GM19397 (cell line): Measurements from ENCODE around the gene CDHR2.
"Not testable (repeated sequence)": the region's sequence is repeated elsewhere in the genome, so short reads cannot be mapped to it uniquely, and the experiment has no call there.

ENCODE experiments used
- ATAC-seq: cut with Tn5 transposase; IDR thresholded peaks from one replicate; pipeline ENCODE4 v1.9.1; 2021; ENCODE audit warnings: mild to moderate bottlenecking, moderate library complexity; ENCODE audit not compliant: unreplicated experiment

Gene CDHR2

DNA sequence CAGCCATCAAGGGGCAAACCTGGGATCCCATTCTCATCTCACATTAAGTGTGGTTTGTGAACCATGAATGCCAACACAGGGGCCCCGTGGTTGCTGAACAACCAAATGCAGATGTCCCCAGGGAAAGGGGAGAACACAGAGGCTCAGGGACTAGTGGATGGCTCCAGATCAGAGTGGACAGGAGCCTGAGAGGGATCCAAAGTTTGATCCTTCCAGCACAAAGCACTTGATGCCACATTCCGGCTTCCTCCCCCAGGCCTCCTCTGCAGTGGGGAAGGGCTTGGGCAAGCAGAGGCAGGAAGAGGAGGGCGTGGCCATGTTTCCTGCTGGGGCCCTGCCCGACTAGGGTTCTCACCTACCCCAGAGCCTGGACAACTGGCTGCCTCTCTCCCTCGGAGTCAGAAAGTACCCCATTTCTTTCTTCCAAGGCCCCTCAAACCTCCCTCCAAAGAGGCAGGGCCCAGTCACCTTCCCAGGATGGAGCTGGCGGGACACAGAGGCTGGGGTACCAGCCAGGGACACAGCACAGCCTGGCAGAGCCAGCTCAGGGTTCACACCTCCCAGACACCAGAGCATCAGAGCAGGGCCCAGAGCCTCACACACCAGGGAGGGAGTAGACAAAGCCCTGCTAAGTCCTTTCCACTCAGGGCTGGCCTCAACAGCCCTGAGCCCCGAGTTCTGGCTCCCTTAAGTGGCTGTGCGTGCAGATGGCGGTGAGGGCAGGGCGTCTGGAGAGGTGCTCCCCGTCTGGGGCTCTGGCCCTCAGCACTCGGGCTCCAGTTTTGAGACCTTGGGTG, 7.6 kb upstream of the CDHR2 start:
- no peak for ATAC-seq

DNA sequence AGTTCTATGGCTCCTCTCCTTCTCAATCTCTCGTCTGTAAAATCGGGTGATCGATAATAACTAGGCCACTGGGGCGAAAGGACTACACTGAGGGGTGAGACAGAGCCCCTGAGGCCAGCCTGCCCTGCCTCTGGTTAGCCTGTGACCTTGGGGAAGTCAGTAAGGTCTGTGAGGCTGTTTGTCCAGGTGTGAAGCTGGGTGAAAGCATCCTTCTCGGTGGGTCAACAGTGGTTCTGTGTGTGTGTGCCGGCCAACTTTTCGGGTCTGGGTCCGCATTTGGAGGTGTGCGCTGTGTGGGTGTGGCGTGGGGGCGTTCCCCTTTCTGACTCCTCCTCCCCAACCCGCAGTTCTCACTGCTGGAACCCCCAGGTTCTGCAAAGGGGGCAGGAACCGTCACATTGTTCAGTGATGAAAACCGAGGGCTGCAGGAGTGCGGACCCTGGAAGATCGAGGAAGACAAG, 7.0 kb upstream of the CDHR2 start:
- no peak for ATAC-seq

- peak; percentile 54 for ATAC-seq
Observed at GRCh38 chr5:176542596-176543427, 6.3 kb upstream of the CDHR2 start.

GRCh38 chr5:176543428-176544182, 5.5 kb upstream of the CDHR2 start:
- peak; percentile 65 for ATAC-seq

DNA sequence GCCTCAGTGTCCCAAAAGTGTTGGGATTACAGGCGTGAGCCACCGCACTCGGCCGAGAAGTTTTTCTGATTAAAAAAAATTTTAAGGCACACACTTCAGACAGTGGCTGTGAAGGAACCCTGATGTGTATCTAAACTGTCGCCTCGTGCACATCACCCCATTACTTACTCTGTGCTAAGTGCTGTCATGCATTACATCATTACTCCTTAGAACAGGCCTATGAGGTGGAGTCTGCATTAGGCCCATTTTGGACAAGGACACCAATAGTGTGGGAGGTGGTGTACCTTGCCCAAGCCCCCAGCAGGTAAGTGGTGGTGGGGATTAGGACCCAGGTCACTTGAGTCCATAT, 3.8 kb upstream of the CDHR2 start:
- no peak for ATAC-seq

DNA sequence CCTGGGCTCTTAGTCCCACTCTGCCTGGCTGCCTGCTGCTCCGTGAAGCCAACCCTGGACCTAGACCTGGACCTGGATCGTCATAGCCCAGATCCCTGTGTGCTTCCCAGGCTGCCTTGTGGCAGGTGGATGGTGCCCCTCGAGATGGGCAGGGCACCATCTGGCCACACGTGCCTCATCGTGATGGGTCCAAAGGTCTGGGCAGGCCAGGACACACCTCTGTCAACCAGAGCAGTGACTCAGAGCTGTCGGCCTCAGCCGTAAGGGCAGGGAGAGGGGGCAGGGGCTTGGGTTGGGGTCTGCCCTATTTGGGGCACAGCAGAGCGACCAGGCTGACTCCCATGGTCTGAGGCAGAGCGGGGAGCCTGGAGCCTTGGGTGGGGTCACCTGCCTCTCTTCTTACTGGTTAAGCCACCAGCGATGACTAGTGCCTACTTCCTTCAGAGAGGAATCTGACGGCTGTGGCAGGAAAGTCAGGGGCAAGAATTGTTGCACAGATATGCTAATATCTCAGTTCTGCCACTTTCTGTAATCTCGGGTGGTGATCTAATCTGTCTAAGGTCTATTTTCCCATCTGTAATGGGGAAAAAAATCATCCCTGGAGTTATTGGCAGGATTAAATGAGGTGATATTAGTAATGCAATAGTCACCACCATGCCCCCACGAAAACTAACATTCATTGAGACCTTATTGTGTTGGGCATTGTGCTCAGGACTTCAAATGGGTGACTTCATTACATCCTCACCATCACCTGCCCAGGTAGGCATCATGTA, 3.2 kb upstream of the CDHR2 start:
- ATAC-seq = no peak

- no peak for ATAC-seq
Observed at GRCh38 chr5:176547802-176548201, 1.3 kb upstream of the CDHR2 start.

GRCh38 chr5:176549871-176550270, 729 bp downstream of the CDHR2 start:
- ATAC-seq = no peak

GRCh38 chr5:176550275-176550831, 1.2 kb downstream of the CDHR2 start:
- ATAC-seq = no peak

- ATAC-seq = not testable (repeated sequence)
Observed at GRCh38 chr5:176550937-176551336, 1.8 kb downstream of the CDHR2 start.

- ATAC-seq = no peak
Observed at GRCh38 chr5:176552332-176552869, 3.3 kb downstream of the CDHR2 start.

DNA sequence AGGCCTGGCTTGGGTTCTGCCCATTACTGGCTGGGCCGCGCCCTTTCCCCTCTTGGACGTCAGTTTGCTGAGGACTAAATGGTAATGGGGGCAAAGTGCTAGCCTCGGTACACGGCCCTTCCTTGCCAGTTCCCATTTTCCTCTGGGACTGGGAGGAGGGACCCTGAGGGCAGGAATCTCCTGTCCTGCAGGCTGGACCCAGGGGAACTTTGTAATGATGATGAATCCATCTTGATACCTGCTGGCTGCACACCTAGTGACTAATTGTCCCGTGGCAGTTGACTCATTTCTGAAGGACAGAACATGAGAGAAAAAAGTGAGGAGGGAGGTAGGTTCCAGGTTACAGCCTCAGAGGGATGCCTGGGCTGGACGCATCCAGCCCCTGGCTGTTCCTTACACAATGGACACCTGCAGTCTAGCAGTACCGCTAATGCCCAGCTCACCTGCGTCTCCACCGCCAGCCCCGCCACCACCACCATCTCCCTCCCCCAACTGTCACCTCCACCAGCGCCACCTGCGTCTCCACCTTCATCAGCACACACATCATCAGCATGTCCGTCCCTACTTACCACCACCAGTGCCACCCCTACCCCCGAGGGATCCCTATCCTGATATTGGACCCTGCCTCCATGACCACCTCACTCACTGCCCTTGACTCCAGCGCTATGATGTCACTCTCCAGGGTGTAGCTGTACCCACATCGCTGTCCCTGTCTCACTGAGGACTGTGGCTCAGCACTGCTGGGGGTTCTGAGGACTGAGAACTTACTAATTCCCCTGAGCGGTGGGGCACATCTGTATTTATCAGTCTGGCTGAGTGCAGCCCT, 4.3 kb downstream of the CDHR2 start:
- no peak for ATAC-seq

DNA sequence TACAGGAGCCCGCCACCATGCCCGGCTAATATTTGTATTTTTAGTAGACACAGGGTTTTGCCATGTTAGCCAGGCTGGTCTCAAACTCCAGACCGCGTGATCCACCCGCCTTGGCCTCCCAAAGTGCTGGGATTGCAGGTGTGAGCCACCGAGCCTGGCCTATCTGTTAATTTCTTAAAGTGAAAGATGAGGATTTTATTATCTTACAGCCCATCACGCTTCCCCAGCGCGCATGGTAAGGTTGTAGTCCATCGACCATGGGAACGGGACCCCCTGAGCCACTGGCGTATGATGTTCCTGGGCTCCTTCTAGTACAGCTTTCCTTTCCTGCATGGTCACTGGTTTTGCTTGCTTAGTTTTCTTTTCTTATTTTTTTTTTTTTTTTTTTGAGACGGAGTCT, 8.7 kb downstream of the CDHR2 start:
- no peak for ATAC-seq

DNA sequence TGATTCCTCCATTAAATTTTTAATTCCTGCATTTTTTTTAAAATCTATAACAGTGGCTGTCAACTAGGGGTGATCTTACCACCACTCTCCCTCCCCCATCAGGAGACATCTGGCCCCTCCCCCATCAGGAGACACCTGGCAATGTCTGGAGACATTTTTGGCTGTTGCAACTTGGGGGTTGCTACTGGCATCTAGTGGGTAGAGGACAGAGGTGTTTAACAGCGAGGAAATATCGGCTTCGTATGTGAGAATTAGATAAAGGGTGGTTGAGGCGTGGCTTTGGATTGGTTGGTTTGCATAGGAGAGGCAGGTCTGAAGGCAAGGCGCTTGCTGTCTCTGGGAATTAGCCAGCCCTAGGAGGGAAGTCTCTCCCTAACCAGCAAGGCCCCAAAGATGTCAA, 10.5 kb downstream of the CDHR2 start:
- no peak for ATAC-seq

DNA sequence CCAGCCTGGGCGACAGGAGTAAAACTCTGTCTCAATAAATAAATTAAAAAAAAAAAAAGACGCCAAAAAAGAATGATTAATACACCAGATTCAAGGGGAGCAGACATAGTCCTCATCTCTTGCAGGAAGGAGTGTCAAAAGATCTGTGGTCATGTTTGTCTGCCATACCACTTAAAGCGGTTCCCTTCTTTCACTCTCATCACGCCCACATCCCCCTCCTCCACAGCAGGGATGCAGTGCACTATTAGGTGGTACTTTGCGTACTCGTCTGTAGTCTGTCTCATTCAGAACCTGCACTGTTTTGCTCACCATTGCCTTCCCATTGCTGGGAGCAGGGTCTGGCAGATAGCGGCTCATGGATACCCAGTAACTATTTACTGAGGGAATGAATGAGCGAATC, 11.2 kb downstream of the CDHR2 start:
- no peak for ATAC-seq

GRCh38 chr5:176561259-176561658, 12.1 kb downstream of the CDHR2 start:
- no peak for ATAC-seq

- ATAC-seq = no peak
Observed at GRCh38 chr5:176562189-176562588, 13.0 kb downstream of the CDHR2 start.

DNA sequence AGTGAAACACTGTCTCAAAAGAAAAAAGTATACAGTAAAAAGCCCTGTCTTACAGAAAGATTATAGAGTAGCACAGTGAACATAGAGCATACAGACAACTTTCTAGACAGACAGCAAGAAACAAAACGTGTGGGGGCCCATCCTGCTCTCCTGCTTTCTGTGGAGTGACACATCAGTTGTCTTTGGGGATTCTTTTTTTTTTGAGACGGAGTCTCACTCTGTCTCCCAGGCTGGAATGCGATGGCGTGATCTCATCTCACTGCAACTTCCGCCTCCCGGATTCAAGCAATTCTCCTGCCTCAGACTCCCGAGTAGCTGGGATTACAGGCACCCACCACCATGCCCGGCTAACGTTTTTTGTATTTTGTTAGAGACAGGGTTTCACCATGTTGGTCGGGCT, 14.9 kb downstream of the CDHR2 start:
- ATAC-seq = no peak

GRCh38 chr5:176565760-176566288, 16.7 kb downstream of the CDHR2 start:
- no peak for ATAC-seq
